ENCODE data around the gene EFCC1.

GRCh38 chr3:128970740-128971047, 30.4 kb upstream of the EFCC1 start:
- no peak for TF ChIP-seq POLR2A (IDR thresholded peaks at IDR 0.05; ENCODE audit: low read depth, low read length)
- TF ChIP-seq POLR2AphosphoS5 (IDR thresholded peaks at IDR 0.05; ENCODE audit: low read depth, low read length) = no peak
- TF ChIP-seq PAX5 (IDR thresholded peaks at IDR 0.05; ENCODE audit: insufficient read depth, low read length, severe bottlenecking) = no peak
- no peak for TF ChIP-seq SPI1 (IDR thresholded peaks at IDR 0.05; ENCODE audit: low read depth, low read length)
- no peak for TF ChIP-seq TAF1 (IDR thresholded peaks at IDR 0.05; ENCODE audit: low read depth, low read length)
- TF ChIP-seq POU2F2 (IDR thresholded peaks at IDR 0.05; ENCODE audit: low read depth, low read length) = no peak
